WI38 (cell line): ENCODE results near the gene PDE3A.
"Not testable (repeated sequence)": the region's sequence is repeated elsewhere in the genome, so short reads cannot be mapped to it uniquely, and the experiment has no call there.

Source experiments
- H3K4me3 ChIP-seq: 2 replicates; pipeline ENCODE4 v1.5.1; 2011; ENCODE audit warnings: low read depth, mild to moderate bottlenecking, control low read depth, low read length
- TF ChIP-seq, protein P1 (sequence below): IDR thresholded peaks from 2 replicates; pipeline ENCODE4 v1.5.1; 2012; ENCODE audit warnings: low read depth, mild to moderate bottlenecking, control low read depth, low read length

Gene PDE3A

DNA sequence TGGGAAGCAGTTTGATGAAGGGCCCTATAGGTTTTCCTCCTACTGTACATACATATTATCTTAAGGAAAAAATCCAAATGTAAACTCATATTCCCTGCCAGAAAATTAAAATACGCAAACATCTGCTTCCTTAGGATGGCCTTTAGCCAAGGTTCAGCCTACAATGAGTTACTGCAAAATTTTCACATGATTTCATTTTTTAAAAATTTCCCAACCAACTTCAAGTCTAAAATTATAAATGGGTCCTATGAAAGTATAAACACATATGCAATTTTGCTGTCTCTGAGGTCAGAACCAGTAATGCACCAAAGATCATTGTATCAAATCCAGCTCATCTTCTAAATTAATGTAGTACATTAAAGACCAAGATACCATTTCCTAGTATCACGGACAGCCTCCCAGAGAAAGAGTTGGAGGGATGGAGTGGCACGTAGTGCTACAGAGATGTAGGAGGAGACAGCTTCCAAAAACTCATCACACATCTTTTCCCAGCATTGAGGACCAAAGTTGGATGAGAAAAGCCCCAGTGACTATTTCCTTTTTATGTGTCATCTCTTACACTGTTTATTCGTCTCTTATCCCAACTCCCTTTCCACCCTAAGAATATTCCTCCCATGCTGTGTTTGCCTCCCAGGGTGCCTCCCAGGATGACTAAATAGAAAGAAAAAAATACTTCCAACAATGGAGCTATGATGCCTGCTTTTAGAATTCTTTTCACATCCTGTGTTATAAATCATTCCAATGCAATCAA is 234.5 kb downstream of the PDE3A start:
- TF ChIP-seq, protein P1, sequence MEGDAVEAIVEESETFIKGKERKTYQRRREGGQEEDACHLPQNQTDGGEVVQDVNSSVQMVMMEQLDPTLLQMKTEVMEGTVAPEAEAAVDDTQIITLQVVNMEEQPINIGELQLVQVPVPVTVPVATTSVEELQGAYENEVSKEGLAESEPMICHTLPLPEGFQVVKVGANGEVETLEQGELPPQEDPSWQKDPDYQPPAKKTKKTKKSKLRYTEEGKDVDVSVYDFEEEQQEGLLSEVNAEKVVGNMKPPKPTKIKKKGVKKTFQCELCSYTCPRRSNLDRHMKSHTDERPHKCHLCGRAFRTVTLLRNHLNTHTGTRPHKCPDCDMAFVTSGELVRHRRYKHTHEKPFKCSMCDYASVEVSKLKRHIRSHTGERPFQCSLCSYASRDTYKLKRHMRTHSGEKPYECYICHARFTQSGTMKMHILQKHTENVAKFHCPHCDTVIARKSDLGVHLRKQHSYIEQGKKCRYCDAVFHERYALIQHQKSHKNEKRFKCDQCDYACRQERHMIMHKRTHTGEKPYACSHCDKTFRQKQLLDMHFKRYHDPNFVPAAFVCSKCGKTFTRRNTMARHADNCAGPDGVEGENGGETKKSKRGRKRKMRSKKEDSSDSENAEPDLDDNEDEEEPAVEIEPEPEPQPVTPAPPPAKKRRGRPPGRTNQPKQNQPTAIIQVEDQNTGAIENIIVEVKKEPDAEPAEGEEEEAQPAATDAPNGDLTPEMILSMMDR, result no peak
- no peak overlapping the region for H3K4me3 ChIP-seq

DNA sequence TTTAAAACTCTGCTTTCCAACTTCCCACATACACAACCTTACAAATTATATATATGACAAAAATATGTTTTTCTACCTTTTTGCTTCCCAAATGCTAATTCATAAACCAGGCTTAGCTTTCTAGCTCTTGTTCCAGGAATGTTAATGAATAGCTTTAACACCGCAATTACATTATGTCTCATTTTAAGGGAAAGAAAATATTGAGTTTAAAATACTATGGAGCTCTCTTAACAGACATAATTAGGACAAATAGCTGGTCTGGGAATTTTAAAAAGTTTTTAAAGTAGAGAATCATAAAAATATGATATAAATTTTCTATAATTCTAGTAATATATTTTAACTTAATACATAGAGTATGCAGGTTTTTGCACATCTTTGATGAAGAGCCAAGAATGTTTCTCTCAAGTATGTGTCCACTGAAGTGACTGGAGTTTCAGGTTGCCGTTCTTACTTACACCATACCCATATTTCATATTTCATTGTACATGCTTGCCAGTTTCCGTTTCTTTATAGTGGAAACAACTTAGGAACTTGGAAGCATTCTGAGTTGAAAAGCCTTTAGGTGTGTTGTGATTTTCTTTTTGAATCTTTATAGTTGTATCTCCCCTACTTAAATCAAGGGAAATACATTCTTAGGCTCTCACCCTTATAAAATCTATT is 236.2 kb downstream of the PDE3A start:
- TF ChIP-seq, protein P1, result no peak
- no peak overlapping the region for H3K4me3 ChIP-seq

DNA sequence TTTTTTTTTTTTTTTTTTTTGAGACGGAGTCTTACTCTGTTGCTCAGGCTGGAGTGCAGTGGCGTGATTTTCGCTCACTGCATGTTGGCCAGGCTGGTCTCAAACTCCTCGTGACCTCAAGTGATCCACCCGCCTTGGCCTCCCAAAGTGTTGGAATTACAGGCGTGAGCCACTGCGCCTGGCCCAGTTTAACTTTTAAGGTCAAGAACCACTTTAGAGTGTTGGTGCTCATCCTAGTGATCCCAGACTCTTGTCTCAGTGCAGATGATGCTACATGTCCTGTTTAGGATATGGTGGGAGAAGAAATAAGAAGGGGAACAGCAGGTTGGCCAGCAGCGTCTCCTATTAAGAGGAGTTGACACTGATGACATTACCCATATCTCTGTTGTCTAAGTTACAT is 246.7 kb downstream of the PDE3A start:
- not testable (repeated sequence) for H3K4me3 ChIP-seq

DNA sequence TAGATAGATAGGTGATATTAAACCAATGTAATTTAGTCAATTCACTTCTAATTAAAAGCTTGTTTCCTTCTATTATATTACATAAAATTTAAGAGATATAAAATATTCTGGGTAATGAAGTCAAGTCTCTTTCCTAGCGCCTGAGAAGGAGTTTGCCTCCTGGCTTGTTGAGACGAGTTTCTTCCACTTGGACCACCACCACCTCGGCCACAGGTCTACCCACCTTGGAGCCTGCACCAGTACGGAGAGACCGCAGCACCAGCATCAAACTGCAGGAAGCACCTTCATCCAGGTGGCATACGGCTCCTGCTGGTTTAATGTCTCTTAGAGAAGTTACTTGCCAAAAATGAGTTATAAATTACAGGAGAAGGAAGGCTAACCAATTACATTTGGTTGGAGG is 247.8 kb downstream of the PDE3A start:
- no peak overlapping the region for H3K4me3 ChIP-seq
- TF ChIP-seq, protein P1, result no peak

DNA sequence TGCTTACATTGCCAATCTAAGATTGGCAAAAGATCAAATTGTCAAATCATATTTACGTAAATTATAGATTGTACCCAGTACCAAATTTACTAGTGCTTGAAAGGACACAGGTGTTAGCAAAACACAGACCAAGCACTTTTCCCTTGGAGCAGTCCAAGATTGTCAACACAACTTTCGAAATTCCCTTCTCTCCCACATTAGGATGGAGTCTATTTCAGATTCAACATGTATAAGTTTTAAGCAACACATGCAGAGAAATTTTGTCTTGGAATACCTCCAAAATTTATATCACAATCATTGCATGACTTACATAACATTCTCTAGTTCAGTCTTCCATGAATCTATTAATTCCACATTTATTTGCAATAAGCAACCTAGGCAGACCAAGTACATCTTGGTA is 251.9 kb downstream of the PDE3A start:
- TF ChIP-seq, protein P1, result no peak
- no peak overlapping the region for H3K4me3 ChIP-seq

DNA sequence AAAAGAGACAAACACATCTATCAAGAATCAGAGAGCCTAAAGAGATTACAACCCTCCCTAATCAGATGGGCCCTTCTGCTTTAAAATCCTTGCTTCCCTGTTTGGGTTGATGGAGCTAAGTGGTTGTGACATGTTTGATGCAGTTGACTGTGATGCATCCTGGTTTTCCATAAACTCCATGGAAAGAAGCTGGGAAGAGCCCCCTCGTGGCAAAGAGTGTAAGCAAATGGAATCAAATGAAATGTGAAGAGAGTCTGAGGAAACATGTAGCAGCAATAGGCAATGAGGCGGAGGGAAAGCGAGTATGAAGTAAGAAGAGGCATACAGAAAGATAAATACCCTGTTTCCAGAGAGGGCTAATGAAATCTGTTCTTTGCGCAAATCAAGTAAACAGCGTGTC is 256.4 kb downstream of the PDE3A start:
- no peak overlapping the region for H3K4me3 ChIP-seq
- TF ChIP-seq, protein P1, result no peak

DNA sequence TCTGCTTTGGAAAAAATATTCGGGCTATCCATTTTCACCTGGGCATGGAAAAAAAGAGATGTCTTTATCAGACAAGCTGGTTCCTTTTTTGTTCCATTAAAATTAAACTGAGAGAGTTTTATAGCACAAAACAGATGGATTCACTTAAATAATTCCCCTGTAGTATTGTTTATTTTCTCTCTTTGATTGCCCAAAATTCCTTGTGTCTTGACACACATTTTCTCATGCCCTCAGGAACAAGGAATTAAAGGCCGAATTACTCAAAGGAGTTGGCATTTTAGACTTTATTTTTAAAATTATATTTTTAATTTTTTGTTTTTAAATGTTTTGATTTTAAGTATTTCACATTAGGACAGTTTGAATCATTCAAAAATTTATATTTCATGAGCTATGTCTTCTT is 257.2 kb downstream of the PDE3A start:
- H3K4me3 ChIP-seq, result no peak overlapping the region
- TF ChIP-seq, protein P1, result no peak
